ENCODE results near the gene GPS1. TPM values are rescaled to one million over a fixed set of nuclear protein-coding genes. Genes with fewer than 3 reads are reported as not detected.

Gene GPS1
- polyA plus RNA-seq, 1 donor = 97.1 TPM

DNA sequence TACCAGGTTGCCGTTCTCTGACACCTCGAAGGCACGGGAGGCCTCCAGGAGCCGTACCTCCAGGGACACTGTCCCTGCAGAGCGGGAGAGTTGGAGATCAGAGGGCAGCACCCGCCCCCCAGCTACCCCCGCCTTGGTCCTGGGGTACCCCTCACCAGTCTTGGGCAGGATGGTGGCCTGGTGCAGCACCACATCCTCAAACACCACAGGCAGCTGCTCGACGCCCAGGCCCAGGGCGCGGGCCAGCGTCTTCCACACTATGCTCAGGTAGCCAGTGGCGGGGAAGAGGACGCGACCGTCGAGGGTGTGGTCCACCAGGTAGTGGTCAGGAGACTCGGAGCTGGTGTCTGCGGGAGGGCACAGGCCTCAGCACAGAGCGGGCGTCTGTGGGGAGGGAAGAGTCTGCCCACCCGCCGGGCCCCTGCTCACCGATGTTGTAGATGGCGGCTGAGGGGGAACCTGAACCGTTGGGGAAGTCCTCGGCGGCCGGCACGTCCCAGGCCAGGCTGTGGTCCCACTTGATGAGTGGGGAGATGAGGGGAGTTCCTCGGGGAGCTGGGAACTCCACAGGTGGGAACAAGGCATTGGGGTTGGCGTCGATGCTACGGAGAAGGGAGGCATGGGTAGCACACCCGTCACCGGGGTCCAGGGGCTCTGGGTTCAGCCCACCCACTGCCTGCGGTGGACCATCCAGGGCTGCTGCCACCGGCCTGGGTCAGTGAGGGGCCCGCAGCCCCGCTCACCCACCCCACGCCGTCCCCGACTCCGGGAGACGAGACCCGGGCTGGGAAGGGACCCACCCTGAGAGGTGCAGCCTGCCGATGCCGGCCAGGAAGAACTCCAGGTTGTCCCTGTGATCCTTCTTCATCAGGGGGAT is 36.5 kb downstream of the GPS1 start:
- no peaks in the 10 kb centered on the region for H3K4me1 ChIP-seq (ENCODE audit: control insufficient read depth, insufficient read depth, low read length)

DNA sequence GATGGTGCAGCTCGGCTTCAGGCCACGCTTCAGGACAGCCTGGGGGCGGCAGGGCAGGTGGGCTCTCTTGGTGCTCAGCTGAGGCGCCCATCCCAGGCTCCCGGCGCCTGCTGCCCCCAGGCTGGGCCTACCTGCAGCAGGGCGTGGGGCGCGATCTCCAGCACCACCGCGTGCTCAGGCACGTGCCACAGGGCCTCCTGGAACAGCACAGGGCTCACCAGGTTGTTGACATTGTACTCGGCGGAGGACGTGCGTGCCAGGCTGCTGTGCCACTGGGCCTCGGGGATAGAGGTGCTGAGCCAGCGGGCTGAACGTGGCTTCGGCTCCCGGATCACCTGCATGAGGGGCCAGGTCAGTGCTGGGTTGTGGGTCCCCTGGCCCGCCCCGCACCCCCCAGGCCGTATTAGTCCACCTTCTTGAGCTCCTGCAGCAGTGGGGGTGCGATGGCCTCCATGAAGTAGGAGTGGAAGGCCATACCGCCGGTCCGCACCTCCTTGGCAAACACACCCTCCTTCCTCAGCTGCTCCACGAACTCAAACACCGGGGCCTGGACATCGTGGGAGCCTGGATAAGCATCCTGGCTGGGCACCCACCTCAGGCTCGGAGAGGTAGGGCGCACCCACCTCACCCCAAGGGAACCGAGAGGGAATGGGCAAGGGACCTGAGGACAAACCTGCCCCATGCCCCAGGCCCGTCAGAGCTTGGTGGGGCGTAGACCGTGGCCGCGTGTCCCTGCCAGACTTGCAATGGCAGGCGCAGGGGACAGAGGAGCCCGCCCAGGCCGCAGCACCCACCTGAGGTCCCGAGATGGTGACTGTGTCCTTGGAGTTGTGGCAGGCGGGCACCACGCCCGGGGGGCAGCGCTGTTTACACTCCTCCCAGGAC is 37.4 kb downstream of the GPS1 start:
- no CpG with 5 or more reads among the region's 47 CpGs for WGBS (ENCODE audit: insufficient coverage, low lambda C conversion rate)
- peaks cover 94% of the 10 kb centered on the region for H3K36me3 ChIP-seq (ENCODE audit: control insufficient read depth, insufficient read depth, low read length)
- H3K4me3 ChIP-seq (ENCODE audit: low read length) = no peak overlapping the region
- no peak for DNase-seq
- H3K27ac ChIP-seq (ENCODE audit: low read length) = no peak overlapping the region
- no peaks in the 10 kb centered on the region for H3K4me1 ChIP-seq (ENCODE audit: control insufficient read depth, insufficient read depth, low read length)
- no peaks in the 10 kb centered on the region for H3K9me3 ChIP-seq (ENCODE audit: control insufficient read depth, low read depth, low read length)
- H3K27me3 ChIP-seq (ENCODE audit: control insufficient read depth, insufficient read depth, low read length) = no peaks in the 10 kb centered on the region

More for the DNA sequence above, 36.5 kb downstream of the GPS1 start:
- no peaks in the 10 kb centered on the region for H3K9me3 ChIP-seq (ENCODE audit: control insufficient read depth, low read depth, low read length)
- DNase-seq = no peak
- peaks cover 93% of the 10 kb centered on the region for H3K36me3 ChIP-seq (ENCODE audit: control insufficient read depth, insufficient read depth, low read length)
- WGBS (ENCODE audit: insufficient coverage, low lambda C conversion rate) = no CpG with 5 or more reads among the region's 48 CpGs
- H3K27ac ChIP-seq (ENCODE audit: low read length) = no peak overlapping the region
- H3K4me3 ChIP-seq (ENCODE audit: low read length) = no peak overlapping the region
- H3K27me3 ChIP-seq (ENCODE audit: control insufficient read depth, insufficient read depth, low read length) = no peaks in the 10 kb centered on the region

DNA sequence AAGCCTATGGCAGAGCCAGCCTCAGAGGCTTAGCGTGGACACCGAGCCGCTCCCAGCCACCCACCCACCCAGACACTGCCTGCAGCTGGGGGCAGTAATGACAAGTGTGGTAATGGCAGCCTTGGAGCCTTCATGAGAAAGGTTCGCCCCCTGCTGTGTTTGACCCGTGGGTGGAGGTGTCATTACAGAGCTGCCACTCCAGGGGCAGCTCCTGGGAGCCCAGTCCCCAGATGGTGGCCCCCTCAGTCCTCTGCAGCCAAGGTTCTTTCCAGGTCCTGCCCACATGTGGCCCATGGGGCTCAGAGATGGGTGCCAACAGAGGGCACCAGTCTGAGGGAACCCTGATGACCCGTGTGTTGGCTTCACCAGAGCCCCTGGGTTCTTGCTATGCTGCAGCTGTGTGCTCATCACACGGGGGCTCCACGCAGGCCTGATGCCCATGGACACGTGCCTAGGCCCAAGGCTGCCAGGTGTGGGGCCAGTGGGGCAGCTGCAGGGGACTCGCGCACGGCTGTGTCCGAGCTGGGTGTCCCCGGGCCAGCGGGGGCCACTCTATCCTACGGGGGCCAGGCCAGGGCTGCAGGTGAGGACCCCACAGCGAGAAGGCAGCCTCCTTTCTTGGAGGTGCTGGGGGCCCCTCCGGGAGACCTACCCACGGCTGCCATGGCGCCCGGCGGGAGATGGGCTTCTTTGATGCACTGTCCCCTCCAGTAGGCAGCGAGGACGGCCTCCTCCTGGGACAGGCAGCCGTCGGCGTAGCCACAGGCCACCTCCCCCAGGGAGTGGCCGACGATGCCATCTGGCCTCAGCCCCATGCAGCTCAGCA is 38.2 kb downstream of the GPS1 start:
- H3K9me3 ChIP-seq (ENCODE audit: control insufficient read depth, low read depth, low read length) = no peaks in the 10 kb centered on the region
- no peaks in the 10 kb centered on the region for H3K4me1 ChIP-seq (ENCODE audit: control insufficient read depth, insufficient read depth, low read length)
- peaks cover 89% of the 10 kb centered on the region for H3K36me3 ChIP-seq (ENCODE audit: control insufficient read depth, insufficient read depth, low read length)
- no peak overlapping the region for H3K4me3 ChIP-seq (ENCODE audit: low read length)
- H3K27ac ChIP-seq (ENCODE audit: low read length) = no peak overlapping the region
- DNase-seq = no peak
- H3K27me3 ChIP-seq (ENCODE audit: control insufficient read depth, insufficient read depth, low read length) = no peaks in the 10 kb centered on the region
- WGBS (ENCODE audit: insufficient coverage, low lambda C conversion rate) = no CpG with 5 or more reads among the region's 29 CpGs

DNA sequence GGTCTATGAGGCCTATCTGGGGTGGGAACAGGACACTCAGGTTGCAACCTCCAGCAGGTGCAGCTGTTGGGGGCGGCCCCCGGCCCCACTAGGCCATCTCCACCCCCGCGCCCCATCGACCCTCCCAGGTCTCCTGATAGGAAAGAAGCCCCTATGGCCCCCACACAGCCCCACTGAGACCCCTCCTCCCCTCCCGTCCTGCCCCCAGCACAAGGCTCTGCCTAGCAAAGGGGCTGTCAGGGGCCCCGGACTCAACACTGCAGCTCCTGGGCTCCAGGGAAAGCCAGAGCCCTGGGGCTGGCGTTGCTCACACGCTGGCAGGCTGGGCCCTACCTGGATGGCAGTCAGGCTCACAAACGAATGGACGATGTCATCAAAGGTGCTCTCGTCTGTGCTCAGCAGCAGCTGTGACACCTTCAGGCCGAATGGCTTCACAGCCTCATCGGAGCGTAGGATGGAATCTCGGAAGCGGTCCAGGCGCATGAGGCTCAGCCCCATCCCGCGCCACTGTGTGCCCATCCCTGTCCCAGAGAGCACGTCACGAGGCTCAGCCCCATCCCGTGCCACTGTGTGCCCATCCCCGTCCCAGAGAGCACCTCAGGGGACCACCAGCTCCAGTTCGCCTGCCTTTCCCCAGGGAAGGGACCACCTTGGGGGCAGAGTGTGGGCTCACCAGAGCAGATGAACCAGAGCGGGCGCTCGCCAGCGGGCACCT is 39.0 kb downstream of the GPS1 start:
- H3K36me3 ChIP-seq (ENCODE audit: control insufficient read depth, insufficient read depth, low read length) = peaks cover 89% of the 10 kb centered on the region
- no peaks in the 10 kb centered on the region for H3K4me1 ChIP-seq (ENCODE audit: control insufficient read depth, insufficient read depth, low read length)

DNA sequence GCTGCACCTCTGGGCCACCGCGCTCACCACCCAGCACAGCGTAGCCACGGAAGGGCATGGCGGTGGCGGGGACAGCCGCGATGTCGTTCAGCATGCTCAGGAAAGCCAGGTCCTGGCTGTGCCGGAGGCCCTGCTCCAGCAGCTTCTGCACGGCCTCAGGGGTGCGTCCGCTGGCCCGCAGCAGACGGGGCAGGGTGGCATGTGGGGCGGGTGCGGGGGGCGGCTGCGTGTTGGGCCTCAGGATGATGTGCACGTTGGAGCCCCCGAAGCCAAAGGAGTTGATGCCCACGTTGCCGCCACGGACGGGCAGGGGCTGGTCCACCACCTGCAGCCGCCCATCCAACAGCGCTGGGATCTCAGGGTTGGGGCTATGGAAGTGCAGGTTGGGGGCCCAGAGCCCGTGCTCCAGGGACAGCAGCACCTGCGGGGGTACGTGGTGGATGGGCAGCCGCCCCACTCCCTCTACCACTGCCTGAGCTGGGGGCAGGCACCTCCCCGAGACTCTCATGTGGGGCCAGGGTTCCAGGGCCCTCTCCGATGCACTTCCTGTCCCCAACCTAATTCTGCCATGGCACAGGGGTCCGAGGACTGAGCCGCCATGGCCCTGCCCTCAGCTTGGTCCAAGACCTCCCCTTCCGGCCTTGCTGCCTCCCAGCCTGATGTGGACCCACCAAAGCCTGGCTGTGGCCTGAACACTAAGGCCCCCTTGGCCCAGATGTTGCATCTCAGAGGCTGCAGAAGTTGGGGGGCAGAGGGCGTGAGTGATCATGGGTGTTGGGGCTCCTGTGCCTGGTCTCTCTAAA is 39.8 kb downstream of the GPS1 start:
- Histone ChIP-seq H3K27ac (ENCODE audit: low read length) (no peak overlapping the region), H3K36me3 (ENCODE audit: control insufficient read depth, insufficient read depth, low read length) (peaks cover 85% of the 10 kb centered on the region), H3K9me3 (ENCODE audit: control insufficient read depth, low read depth, low read length) (no peaks in the 10 kb centered on the region), H3K27me3 (ENCODE audit: control insufficient read depth, insufficient read depth, low read length) (no peaks in the 10 kb centered on the region), H3K4me3 (ENCODE audit: low read length) (no peak overlapping the region), H3K4me1 (ENCODE audit: control insufficient read depth, insufficient read depth, low read length) (peaks cover 3% of the 10 kb centered on the region)
- no CpG with 5 or more reads among the region's 37 CpGs for WGBS (ENCODE audit: insufficient coverage, low lambda C conversion rate)
- DNase-seq = no peak

More for the DNA sequence above, 39.0 kb downstream of the GPS1 start:
- Histone ChIP-seq H3K9me3 (ENCODE audit: control insufficient read depth, low read depth, low read length) (no peaks in the 10 kb centered on the region), H3K4me3 (ENCODE audit: low read length) (no peak overlapping the region), H3K27me3 (ENCODE audit: control insufficient read depth, insufficient read depth, low read length) (no peaks in the 10 kb centered on the region), H3K27ac (ENCODE audit: low read length) (no peak overlapping the region)
- WGBS (ENCODE audit: insufficient coverage, low lambda C conversion rate) = no CpG with 5 or more reads among the region's 29 CpGs
- DNase-seq = no peak

GRCh38 chr17:82092094-82092586 is 40.4 kb downstream of the GPS1 start:
- no peak for DNase-seq
- no CpG with 5 or more reads among the region's 23 CpGs for WGBS (ENCODE audit: insufficient coverage, low lambda C conversion rate)
- peaks cover 79% of the 10 kb centered on the region for H3K36me3 ChIP-seq (ENCODE audit: control insufficient read depth, insufficient read depth, low read length)

GRCh38 chr17:82092628-82092994 is 40.9 kb downstream of the GPS1 start:
- Histone ChIP-seq H3K9me3 (ENCODE audit: control insufficient read depth, low read depth, low read length) (no peaks in the 10 kb centered on the region), H3K27me3 (ENCODE audit: control insufficient read depth, insufficient read depth, low read length) (no peaks in the 10 kb centered on the region), H3K27ac (ENCODE audit: low read length) (no peak overlapping the region), H3K4me1 (ENCODE audit: control insufficient read depth, insufficient read depth, low read length) (peaks cover 10% of the 10 kb centered on the region), H3K36me3 (ENCODE audit: control insufficient read depth, insufficient read depth, low read length) (peaks cover 74% of the 10 kb centered on the region), H3K4me3 (ENCODE audit: low read length) (no peak overlapping the region)
- DNase-seq = no peak
- WGBS (ENCODE audit: insufficient coverage, low lambda C conversion rate) = no CpG with 5 or more reads among the region's 20 CpGs

More at GRCh38 chr17:82092094-82092586, 40.4 kb downstream of the GPS1 start:
- Histone ChIP-seq H3K4me3 (ENCODE audit: low read length) (no peak overlapping the region), H3K4me1 (ENCODE audit: control insufficient read depth, insufficient read depth, low read length) (peaks cover 10% of the 10 kb centered on the region), H3K9me3 (ENCODE audit: control insufficient read depth, low read depth, low read length) (no peaks in the 10 kb centered on the region), H3K27ac (ENCODE audit: low read length) (no peak overlapping the region), H3K27me3 (ENCODE audit: control insufficient read depth, insufficient read depth, low read length) (no peaks in the 10 kb centered on the region)

DNA sequence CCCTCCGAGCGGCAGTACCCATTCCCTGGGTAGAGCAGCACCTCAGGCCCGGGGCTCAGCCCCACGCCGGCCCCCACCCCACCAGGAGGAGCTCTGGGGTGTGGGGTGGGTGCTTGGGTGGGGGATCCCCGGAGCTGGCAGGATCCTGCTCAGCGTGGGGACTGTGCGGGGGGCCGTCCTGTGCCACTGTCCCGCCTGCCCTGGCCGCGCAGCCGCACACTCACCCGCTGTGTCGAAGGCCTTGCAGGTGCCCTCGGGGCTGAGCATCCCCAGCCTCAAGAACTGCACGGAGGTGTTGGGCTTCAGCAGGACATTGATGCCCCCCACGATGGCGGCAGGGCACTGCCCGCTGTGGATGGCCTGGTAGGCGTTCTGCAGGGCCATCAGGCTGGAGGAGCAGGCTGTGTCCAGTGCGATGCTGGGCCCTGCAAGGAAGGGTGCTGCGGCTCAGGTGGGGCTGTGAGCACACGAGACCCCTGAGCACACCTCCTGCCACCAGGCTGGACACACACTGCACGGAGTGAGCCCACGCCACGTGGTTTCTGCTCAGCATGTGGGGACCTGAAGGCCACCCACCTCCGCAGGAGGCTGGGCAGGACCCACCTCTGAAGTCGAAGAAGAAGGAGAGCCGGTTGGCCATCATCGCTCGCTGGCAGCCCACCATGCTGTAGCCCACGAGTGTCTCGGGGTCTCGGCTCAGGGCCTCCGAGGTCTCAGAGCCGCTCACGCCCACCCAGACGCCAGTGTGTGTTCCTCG is 41.5 kb downstream of the GPS1 start:
- Histone ChIP-seq H3K36me3 (ENCODE audit: control insufficient read depth, insufficient read depth, low read length) (peaks cover 70% of the 10 kb centered on the region), H3K4me1 (ENCODE audit: control insufficient read depth, insufficient read depth, low read length) (peaks cover 10% of the 10 kb centered on the region), H3K4me3 (ENCODE audit: low read length) (no peak overlapping the region), H3K27me3 (ENCODE audit: control insufficient read depth, insufficient read depth, low read length) (no peaks in the 10 kb centered on the region), H3K27ac (ENCODE audit: low read length) (no peak overlapping the region), H3K9me3 (ENCODE audit: control insufficient read depth, low read depth, low read length) (no peaks in the 10 kb centered on the region)
- WGBS (ENCODE audit: insufficient coverage, low lambda C conversion rate) = no CpG with 5 or more reads among the region's 40 CpGs
- DNase-seq = no peak

Measured in large intestine (tissue), 3 donors.